Pancreas (tissue), 10 donors: ENCODE data around the gene FAM131A. TPM values are rescaled to one million over a fixed set of nuclear protein-coding genes. Genes with fewer than 3 reads are reported as not detected.
A peak's percentile ranks its signal among the peaks of the same experiment; 100 is the strongest.

Experiments
- ATAC-seq, 4 donors: fragments of 200-7000 bp; cut with Tn5 transposase; one replicate each; pipeline versions ENCODE4 v1.8.0 to v1.9.1; 2020; ENCODE audit warnings: mild to moderate bottlenecking in 4 of 4, moderate library complexity in 4 of 4
- DNase-seq, 6 donors: peaks; one replicate each; pipeline ENCODE4 v3.0.0-alpha.2; 2020
- FAIRE-seq: peaks from 2 replicates; lab custom pipeline; 2012; peaks lifted over from hg19 to GRCh38; lab: Jason Lieb, UNC
- H3K27ac ChIP-seq, 4 donors: fragments of 200-600 bp; sonication (generic); 1 replicate in 3 of 4; 2 replicates in 1 of 4; pipeline versions ENCODE4 v1.5.0 to v1.8.0; 2020
- H3K27me3 ChIP-seq, 4 donors: fragments of 200-600 bp; one replicate each; pipeline ENCODE4 v1.8.0; 2021
- H3K36me3 ChIP-seq, 3 donors: fragments of 200-600 bp; sonication (generic) in 1 of 3; one replicate each; pipeline versions ENCODE4 v1.5.0 to v1.8.0; 2020 to 2021
- H3K4me1 ChIP-seq, 3 donors: fragments of 200-600 bp; one replicate each; pipeline ENCODE4 v1.8.0; 2021
- H3K4me3 ChIP-seq, 4 donors: fragments of 200-600 bp; sonication (generic) in 2 of 4; one replicate each; pipeline versions ENCODE4 v1.5.0 to v1.8.0; 2020 to 2021
- H3K9me3 ChIP-seq, 4 donors: fragments of 200-600 bp; one replicate each; pipeline ENCODE4 v1.8.0; 2021
- WGBS, 2 donors: extraction: QIAGEN DNeasy Blood & Tissue Kit; methylation state at CpG; one replicate each; pipeline ENCODE4 v1.1.7; 2013; 5-methylcytosine and 5-hydroxymethylcytosine counted together
- intact Hi-C, 3 donors: fragments of 100-400 bp; cut with DNase I; formaldehyde crosslinking; loops; one replicate each; pipeline versions ENCODE4 v1.11.1 to v1.14.2; 2022
- polyA plus RNA-seq, 2 donors: library from polyadenylated mRNA; stranded (reverse); fragments of 200-250 nt; gene quantifications; one replicate each; pipeline ENCODE4 v1.2.3, GENCODE V29; 2013
- total RNA-seq, 6 donors: library from RNA; stranded (reverse); fragmentation: NEBNext Ultra II Directional in 4 of 6; extraction: Animal tissue kit (Norgen Biotek cat#: 25700) in 4 of 6; gene quantifications; one replicate each; pipeline versions ENCODE4 v1.2.1 to v1.2.4, GENCODE V29; 2021 to 2023
- TF ChIP-seq, protein P1 (sequence below), 4 donors: fragments of 200-600 bp; sonication (generic) in 3 of 4; IDR thresholded peaks; one replicate each; pipeline versions ENCODE4 v1.5.0 to v1.8.0; 2021; ENCODE audit warnings: antibody characterized with exemption in 4 of 4
- donor health status: healthy with polysubstance abuse.
- donor health status: DM: no; HTN: no; CAD: no; lungs with moderate emphysema.
- donor health status: DM: no; HTN: no; CAD: no.
- donor health status: control.
- donor health status: control.
- donor health status: Bipolar disorder and iron deficiency.
- donor health status: DM: yes; HTN: yes; CAD: no.
- donor health status: DM: no; HTN: no; CAD: no.
- donor health status: DM: no; HTN: no; CAD: no.
- donor health status: DM: yes; HTN: yes; CAD: no.

The FAM131A gene
- total and polyA plus RNA-seq, 8 donors = 4.0 to 22.5 (median 7.9) TPM

DNA sequence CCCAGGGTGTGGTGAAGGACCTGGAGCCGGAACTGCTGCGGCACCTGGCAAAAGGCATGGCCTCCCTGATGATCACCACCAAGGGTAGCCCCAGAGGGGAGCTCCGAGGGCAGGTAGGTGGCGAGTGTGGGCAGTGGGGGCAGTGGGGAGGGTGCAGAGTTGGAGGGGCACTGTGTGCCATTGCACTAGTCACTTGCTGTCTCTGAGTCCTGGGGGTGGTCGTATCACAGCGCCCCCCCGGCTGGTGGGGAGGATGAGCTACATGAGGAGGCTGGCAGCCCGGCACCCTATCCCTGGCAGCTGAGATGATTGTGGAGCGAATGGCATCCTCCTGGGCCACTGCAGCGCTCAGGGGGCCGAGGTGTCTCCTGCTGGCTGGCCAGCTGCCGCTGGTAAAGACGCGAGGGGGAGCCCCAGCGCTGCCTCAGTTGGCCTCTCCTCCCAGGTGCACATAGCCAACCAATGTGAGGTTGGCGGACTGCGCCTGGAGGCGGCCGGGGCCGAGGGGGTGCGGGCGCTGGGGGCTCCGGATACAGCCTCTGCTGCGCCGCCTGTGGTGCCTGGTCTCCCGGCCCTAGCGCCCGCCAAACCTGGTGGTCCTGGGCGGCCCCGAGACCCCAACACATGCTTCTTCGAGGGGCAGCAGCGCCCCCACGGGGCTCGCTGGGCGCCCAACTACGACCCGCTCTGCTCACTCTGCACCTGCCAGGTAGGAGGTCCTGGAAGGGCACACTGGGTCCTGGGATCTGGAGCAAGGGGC lies 48.8 kb downstream of the FAM131A start:
- Histone ChIP-seq H3K9me3 (no peaks in the 10 kb centered on the region), H3K27me3 (no peaks in the 10 kb centered on the region), H3K4me3 (no peak overlapping the region), H3K36me3 (no peaks in the 10 kb centered on the region), H3K27ac (no peak overlapping the region), H3K4me1 (peaks cover 0 to 2% (median 0%) of the 10 kb centered on the region in 3 donors)
- DNase-seq = peak in 1 of 6 donors; percentile 26
- FAIRE-seq = no peak
- no peak for ATAC-seq
- 77 to 83% methylated on average over 35 to 37 of the region's 37 CpGs for WGBS, 2 donors
- TF ChIP-seq, protein P1, sequence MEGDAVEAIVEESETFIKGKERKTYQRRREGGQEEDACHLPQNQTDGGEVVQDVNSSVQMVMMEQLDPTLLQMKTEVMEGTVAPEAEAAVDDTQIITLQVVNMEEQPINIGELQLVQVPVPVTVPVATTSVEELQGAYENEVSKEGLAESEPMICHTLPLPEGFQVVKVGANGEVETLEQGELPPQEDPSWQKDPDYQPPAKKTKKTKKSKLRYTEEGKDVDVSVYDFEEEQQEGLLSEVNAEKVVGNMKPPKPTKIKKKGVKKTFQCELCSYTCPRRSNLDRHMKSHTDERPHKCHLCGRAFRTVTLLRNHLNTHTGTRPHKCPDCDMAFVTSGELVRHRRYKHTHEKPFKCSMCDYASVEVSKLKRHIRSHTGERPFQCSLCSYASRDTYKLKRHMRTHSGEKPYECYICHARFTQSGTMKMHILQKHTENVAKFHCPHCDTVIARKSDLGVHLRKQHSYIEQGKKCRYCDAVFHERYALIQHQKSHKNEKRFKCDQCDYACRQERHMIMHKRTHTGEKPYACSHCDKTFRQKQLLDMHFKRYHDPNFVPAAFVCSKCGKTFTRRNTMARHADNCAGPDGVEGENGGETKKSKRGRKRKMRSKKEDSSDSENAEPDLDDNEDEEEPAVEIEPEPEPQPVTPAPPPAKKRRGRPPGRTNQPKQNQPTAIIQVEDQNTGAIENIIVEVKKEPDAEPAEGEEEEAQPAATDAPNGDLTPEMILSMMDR (IDR thresholded peaks at IDR 0.05) = no peak
- intact Hi-C loops = loop anchor here in 1 of 3 donors (10.0 kb wide), 1 partner anchor 149 kb away; no protein-coding TSS in a partner anchor

DNA sequence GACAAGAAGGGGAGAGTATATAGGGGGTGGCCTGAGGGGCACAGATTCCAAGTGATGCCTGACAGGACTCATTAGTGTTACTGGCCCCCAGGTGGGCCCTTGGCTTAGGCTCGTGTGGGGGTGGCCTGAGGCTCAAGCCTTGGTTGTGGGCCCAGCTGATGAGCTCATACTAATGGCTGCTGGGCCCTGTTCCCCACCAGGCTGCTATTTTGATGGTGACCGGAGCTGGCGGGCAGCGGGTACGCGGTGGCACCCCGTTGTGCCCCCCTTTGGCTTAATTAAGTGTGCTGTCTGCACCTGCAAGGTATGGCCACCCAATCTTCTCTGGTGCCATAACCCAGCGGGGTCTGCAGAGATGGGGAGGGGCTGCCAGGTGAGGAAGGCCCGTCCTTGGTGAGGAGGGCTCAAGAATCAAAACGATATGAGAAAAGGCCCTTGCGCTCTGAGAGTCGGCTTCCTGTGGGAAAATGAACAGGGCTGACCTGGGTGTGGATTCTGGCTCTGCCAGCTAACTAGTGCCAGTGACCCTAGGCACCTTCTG lies 49.8 kb downstream of the FAM131A start:
- intact Hi-C loops = loop anchor here in 1 of 3 donors (10.0 kb wide), 1 partner anchor 148 kb away; no protein-coding TSS in a partner anchor
- ATAC-seq = no peak
- WGBS, 2 donors = 93 to 95% methylated on average over 12 of the region's 12 CpGs

DNA sequence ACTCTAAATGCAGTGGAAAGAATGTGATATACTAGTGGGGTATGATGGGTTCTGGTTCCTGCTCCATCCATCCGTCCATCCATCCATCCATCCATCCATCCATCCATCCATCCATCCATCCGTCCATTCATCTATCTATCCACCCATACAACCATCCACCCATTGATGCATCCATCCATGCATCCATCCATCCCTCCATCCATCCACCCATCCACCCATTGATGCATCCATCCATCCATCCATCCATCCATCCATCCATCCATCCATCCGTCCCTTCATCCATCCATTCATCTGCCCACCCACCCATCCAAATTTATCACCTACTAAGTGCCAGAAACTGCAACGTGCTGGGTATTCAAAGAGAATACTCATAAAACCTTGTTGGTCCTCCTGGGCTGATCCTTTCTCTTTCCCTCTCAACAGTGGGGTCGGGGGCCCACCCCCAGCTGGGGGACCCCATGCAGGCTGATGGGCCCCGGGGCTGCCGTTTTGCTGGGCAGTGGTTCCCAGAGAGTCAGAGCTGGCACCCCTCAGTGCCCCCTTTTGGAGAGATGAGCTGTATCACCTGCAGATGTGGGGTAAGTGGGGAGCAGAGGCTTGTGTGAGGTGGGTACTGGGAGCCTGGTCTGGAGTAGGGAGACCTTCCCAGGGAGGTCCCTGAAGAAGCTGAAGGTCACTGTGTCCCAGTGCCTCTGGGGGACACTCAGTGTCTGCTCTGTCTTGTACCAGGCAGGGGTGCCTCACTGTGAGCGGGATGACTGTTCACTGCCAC lies 51.0 kb downstream of the FAM131A start:
- FAIRE-seq (no peak), ATAC-seq (no peak), DNase-seq (no peak)
- 70 to 79% methylated on average over 8 of the region's 8 CpGs for WGBS, 2 donors
- intact Hi-C loops = loop anchor here in 1 of 3 donors (10.0 kb wide), 1 partner anchor 146 kb away; no protein-coding TSS in a partner anchor
- Histone ChIP-seq H3K27me3 (no peaks in the 10 kb centered on the region), H3K4me3 (no peak overlapping the region), H3K27ac (no peak overlapping the region), H3K36me3 (no peaks in the 10 kb centered on the region), H3K9me3 (no peaks in the 10 kb centered on the region), H3K4me1 (no peaks in the 10 kb centered on the region)
- TF ChIP-seq, protein P1 (IDR thresholded peaks at IDR 0.05) = no peak

More for the DNA sequence above, 49.8 kb downstream of the FAM131A start:
- DNase-seq (no peak), FAIRE-seq (no peak)
- TF ChIP-seq, protein P1 (IDR thresholded peaks at IDR 0.05) = no peak
- H3K4me1 ChIP-seq = no peaks in the 10 kb centered on the region
- no peak overlapping the region for H3K27ac ChIP-seq
- no peaks in the 10 kb centered on the region for H3K27me3 ChIP-seq
- no peaks in the 10 kb centered on the region for H3K9me3 ChIP-seq
- H3K36me3 ChIP-seq = no peaks in the 10 kb centered on the region
- no peak overlapping the region for H3K4me3 ChIP-seq

DNA sequence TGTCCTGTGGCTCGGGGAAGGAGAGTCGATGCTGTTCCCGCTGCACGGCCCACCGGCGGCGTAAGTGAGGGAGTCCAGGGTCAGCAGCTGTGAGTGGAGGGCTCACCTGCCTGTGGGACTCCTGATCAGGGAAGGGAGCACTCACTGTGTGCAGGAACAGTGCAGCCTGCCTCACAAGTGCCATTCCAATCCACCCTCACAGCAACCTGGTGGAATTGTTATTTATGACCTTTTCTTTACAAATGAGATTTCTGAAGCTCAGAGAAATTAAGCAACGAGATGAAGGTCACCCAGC lies 51.5 kb downstream of the FAM131A start:
- H3K4me1 ChIP-seq = no peaks in the 10 kb centered on the region
- FAIRE-seq = no peak
- intact Hi-C loops = loop anchor here in 1 of 3 donors (10.0 kb wide), 1 partner anchor 146 kb away; no protein-coding TSS in a partner anchor
- no peak overlapping the region for H3K27ac ChIP-seq
- WGBS, 2 donors = 76 to 78% methylated on average over 8 of the region's 8 CpGs
- no peaks in the 10 kb centered on the region for H3K36me3 ChIP-seq
- no peaks in the 10 kb centered on the region for H3K9me3 ChIP-seq
- no peak for DNase-seq
- ATAC-seq = no peak
- TF ChIP-seq, protein P1 (IDR thresholded peaks at IDR 0.05) = no peak
- no peaks in the 10 kb centered on the region for H3K27me3 ChIP-seq
- no peak overlapping the region for H3K4me3 ChIP-seq
